ENCODE results near the gene C11orf91. TPM values are rescaled to one million over a fixed set of nuclear protein-coding genes. Genes with fewer than 3 reads are reported as not detected.

The C11orf91 gene
- total RNA-seq, 1 experiment from 2014 or later, result 2.9 TPM

DNA sequence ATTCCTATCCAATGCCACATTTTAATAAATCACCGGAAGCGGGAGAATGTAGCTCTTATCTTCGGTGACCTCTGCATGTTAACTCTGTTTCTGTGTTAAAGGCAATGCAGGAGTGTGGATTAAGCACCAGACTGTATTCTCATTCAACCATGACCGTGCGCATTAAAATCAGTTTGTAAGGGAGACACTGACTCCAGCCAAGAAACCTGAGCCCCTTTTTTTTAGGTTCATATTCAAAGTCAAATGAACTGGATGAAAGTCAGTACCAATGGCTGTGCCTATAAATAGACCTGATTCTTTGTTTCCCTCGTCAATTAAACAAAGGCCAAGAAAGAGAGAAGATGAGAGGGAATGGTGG is 32.2 kb downstream of the C11orf91 start:
- no peaks in the 10 kb centered on the region for H3K4me1 Mint-ChIP-seq (ENCODE audit: insufficient read depth, unreplicated experiment)
- no TSS peak for BruUV-seq (replicated peaks)
- no peak for DNase-seq (ENCODE audit: unreplicated experiment)
- CTCF ChIA-PET, result interaction anchor here (0.6 to 0.7 kb wide), 2 partner anchors 29 to 502 kb away, joined by 3 to 4 read pairs; no protein-coding TSS in a partner anchor
- H3K27me3 Mint-ChIP-seq (ENCODE audit: insufficient read depth, unreplicated experiment), result no peaks in the 10 kb centered on the region
- no peaks in the 10 kb centered on the region for H3K9me3 Mint-ChIP-seq (ENCODE audit: unreplicated experiment)
- H3K36me3 Mint-ChIP-seq (ENCODE audit: insufficient read depth, unreplicated experiment), result no peaks in the 10 kb centered on the region
- POLR2A ChIA-PET, result no interaction called here
- no peak overlapping the region for H3K4me3 Mint-ChIP-seq (ENCODE audit: unreplicated experiment)
- TF ChIP-seq CTCF (IDR thresholded peaks at IDR 0.05; ENCODE audit: unreplicated experiment), result no peak
- no peak overlapping the region for H3K27ac Mint-ChIP-seq (ENCODE audit: low read depth, unreplicated experiment)
- intact Hi-C loops (cut with micrococcal nuclease), result no loop called here

DNA sequence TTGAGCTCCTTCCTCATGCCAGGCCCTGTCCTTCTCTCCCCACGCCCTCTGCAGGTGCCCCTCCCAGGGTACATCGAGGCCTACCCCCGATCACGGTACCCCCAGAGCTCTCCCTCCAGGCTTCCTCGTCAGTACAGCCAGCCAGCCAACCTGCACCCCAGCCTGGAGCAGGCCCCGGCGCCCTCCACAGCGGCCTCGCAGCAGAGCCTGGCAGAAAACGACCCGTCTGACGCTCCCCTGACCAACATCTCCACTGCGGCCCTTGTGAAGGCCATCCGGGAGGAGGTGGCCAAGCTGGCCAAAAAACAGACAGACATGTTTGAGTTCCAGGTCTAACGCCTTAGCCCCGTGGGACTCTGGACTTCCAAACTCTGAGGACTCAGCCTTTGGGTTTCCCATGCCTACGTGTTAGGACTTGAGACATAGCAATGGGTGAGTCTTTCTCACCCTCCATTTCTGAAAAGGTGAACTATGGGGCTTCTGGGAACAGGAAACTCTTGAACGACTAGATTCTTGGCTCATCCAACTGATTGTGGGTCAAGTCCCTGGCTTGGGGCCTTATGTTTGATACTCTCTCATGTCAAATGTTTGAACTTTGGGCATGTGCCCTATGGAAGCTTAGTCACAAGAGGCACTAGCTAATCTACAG is 32.7 kb downstream of the C11orf91 start:
- H3K4me3 Mint-ChIP-seq (ENCODE audit: unreplicated experiment), result no peak overlapping the region
- no peaks in the 10 kb centered on the region for H3K4me1 Mint-ChIP-seq (ENCODE audit: insufficient read depth, unreplicated experiment)
- H3K27me3 Mint-ChIP-seq (ENCODE audit: insufficient read depth, unreplicated experiment), result no peaks in the 10 kb centered on the region
- no peaks in the 10 kb centered on the region for H3K9me3 Mint-ChIP-seq (ENCODE audit: unreplicated experiment)
- no peak for TF ChIP-seq CTCF (IDR thresholded peaks at IDR 0.05; ENCODE audit: unreplicated experiment)
- H3K27ac Mint-ChIP-seq (ENCODE audit: low read depth, unreplicated experiment), result no peak overlapping the region
- POLR2A ChIA-PET, result no interaction called here
- no TSS peak for BruUV-seq (replicated peaks)
- intact Hi-C loops (cut with micrococcal nuclease), result no loop called here
- no peak for DNase-seq (ENCODE audit: unreplicated experiment)
- H3K36me3 Mint-ChIP-seq (ENCODE audit: insufficient read depth, unreplicated experiment), result no peaks in the 10 kb centered on the region
- CTCF ChIA-PET, result interaction anchor here (0.6 to 0.7 kb wide), 2 partner anchors 28 to 501 kb away, joined by 3 to 4 read pairs; no protein-coding TSS in a partner anchor

DNA sequence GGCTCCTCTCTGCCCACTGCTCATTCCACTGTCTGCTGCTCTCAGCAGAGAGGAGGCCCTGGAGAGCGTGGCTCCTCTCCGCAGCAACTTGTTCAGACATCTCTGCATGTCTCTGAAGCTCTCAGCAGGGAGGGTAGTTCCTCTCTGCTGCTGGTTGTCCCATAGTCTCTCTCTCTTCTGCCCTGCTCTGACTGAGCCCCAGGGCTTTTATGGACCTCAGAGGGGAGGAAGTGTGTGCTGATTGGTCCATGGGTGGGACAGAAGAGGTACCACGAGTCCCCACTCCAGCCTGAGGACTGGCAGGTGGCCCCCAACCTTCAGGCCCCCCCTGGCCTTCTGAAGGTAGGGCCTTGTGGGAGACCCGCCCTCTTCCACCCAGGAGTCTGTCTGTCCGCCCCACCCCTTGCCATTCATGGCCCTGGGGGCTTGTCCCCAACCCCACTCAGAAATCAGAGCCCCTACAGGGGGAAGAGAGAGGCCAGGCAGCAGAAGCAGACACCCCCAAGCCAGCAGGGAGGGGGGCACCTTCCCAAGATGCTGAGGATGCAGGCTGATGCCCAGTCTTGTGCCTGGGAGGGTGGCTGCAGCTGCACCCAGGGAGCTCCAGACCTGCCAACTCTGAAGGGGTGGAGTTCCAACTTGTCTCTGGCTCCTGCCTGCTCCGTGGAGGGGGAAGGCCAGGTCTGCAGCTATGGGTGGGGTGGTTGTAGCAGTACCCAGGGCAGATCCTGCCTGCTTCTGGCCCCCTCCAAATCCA is 35.1 kb downstream of the C11orf91 start:
- H3K9me3 Mint-ChIP-seq (ENCODE audit: unreplicated experiment), result no peaks in the 10 kb centered on the region
- ChIA-PET CTCF (no interaction called here), POLR2A (no interaction called here)
- no peak overlapping the region for H3K4me3 Mint-ChIP-seq (ENCODE audit: unreplicated experiment)
- no peak for TF ChIP-seq CTCF (IDR thresholded peaks at IDR 0.05; ENCODE audit: unreplicated experiment)
- H3K27ac Mint-ChIP-seq (ENCODE audit: low read depth, unreplicated experiment), result no peak overlapping the region
- intact Hi-C loops (cut with micrococcal nuclease), result no loop called here
- no peaks in the 10 kb centered on the region for H3K27me3 Mint-ChIP-seq (ENCODE audit: insufficient read depth, unreplicated experiment)
- no peak for DNase-seq (ENCODE audit: unreplicated experiment)
- no TSS peak for BruUV-seq (replicated peaks)
- no peaks in the 10 kb centered on the region for H3K4me1 Mint-ChIP-seq (ENCODE audit: insufficient read depth, unreplicated experiment)
- no peaks in the 10 kb centered on the region for H3K36me3 Mint-ChIP-seq (ENCODE audit: insufficient read depth, unreplicated experiment)

DNA sequence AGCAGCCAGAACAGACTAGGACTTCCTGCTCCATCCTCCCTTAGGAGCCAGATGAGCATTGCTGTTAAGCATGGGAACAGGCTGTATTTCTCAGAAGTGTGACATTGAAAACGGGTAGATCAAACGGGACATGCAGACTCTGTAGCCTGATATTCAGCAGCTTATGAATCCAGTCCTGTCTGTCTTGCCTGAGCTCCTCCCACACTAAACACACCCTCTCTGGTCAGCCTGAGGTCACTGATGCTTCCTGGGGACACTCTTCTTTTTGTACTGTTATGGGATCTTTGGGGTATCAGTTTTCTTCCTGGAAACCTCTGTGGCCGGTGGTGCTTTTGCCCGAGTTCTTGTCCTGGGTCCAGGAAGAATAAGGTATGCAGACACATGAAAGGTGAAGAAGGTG is 35.8 kb downstream of the C11orf91 start:
- no peaks in the 10 kb centered on the region for H3K36me3 Mint-ChIP-seq (ENCODE audit: insufficient read depth, unreplicated experiment)
- H3K27me3 Mint-ChIP-seq (ENCODE audit: insufficient read depth, unreplicated experiment), result no peaks in the 10 kb centered on the region
- ChIA-PET POLR2A (no interaction called here), CTCF (no interaction called here)
- intact Hi-C loops (cut with micrococcal nuclease), result no loop called here
- no peak overlapping the region for H3K4me3 Mint-ChIP-seq (ENCODE audit: unreplicated experiment)
- DNase-seq (ENCODE audit: unreplicated experiment), result no peak
- H3K9me3 Mint-ChIP-seq (ENCODE audit: unreplicated experiment), result no peaks in the 10 kb centered on the region
- H3K4me1 Mint-ChIP-seq (ENCODE audit: insufficient read depth, unreplicated experiment), result no peaks in the 10 kb centered on the region
- BruUV-seq (replicated peaks), result no TSS peak
- TF ChIP-seq CTCF (IDR thresholded peaks at IDR 0.05; ENCODE audit: unreplicated experiment), result no peak
- H3K27ac Mint-ChIP-seq (ENCODE audit: low read depth, unreplicated experiment), result no peak overlapping the region

All from MCF 10A (cell line).